Progenitor cell of endocrine pancreas (in vitro differentiated cells): ENCODE results near the gene PADI3. TPM values are rescaled to one million over a fixed set of nuclear protein-coding genes. Genes with fewer than 3 reads are reported as not detected.

Experiments used
- DNase-seq: peaks from one replicate; pipeline ENCODE4 v3.0.0; 2021; ENCODE audit warnings: low spot score; ENCODE audit not compliant: unreplicated experiment
- H3K27ac Mint-ChIP-seq: 2 replicates; pipeline ENCODE4 v1.8.0; 2021; ENCODE audit warnings: mild to moderate bottlenecking, moderate library complexity, mixed read lengths
- H3K27me3 Mint-ChIP-seq: 2 replicates; pipeline ENCODE4 v1.8.0; 2021; ENCODE audit warnings: mixed read lengths
- H3K36me3 Mint-ChIP-seq: 2 replicates; pipeline ENCODE4 v1.8.0; 2022; ENCODE audit warnings: mixed read lengths; ENCODE audit not compliant: insufficient read depth
- H3K4me1 Mint-ChIP-seq: 2 replicates; pipeline ENCODE4 v1.8.0; 2021; ENCODE audit warnings: low read depth, mixed read lengths
- H3K4me3 Mint-ChIP-seq: 2 replicates; pipeline ENCODE4 v1.8.0; 2021; ENCODE audit warnings: low read depth, mild to moderate bottlenecking, moderate library complexity, mixed read lengths
- H3K9me3 Mint-ChIP-seq: 2 replicates; pipeline ENCODE4 v1.8.0; 2021; ENCODE audit warnings: low read depth, mixed read lengths
- CTCF ChIP-seq: fragments of 200-600 bp; sonication (generic); IDR thresholded peaks from one replicate; pipeline ENCODE4 v1.5.0; 2021; ENCODE audit warnings: antibody characterized with exemption, mild to moderate bottlenecking; ENCODE audit not compliant: unreplicated experiment
- total RNA-seq: library from RNA; stranded (reverse); gene quantifications from 2 replicates; pipeline ENCODE4 v1.2.1, GENCODE V29; 2021

The PADI3 gene
- total RNA-seq, 1 donor from 2014 or later, result not detected

- H3K27me3 Mint-ChIP-seq, result peaks cover 8% of the 10 kb centered on the region
- DNase-seq, result no peak
- no peak overlapping the region for H3K27ac Mint-ChIP-seq
- peaks cover 5% of the 10 kb centered on the region for H3K9me3 Mint-ChIP-seq
- no peaks in the 10 kb centered on the region for H3K4me1 Mint-ChIP-seq
- TF ChIP-seq CTCF, result no peak
- H3K4me3 Mint-ChIP-seq, result no peak overlapping the region
- H3K36me3 Mint-ChIP-seq, result no peaks in the 10 kb centered on the region
Measured at GRCh38 chr1:17258116-17258757, 9.3 kb downstream of the PADI3 start.

GRCh38 chr1:17258758-17259130, 9.8 kb downstream of the PADI3 start:
- no peak for TF ChIP-seq CTCF
- peaks cover 8% of the 10 kb centered on the region for H3K27me3 Mint-ChIP-seq
- no peaks in the 10 kb centered on the region for H3K4me1 Mint-ChIP-seq
- peaks cover 8% of the 10 kb centered on the region for H3K9me3 Mint-ChIP-seq
- no peak overlapping the region for H3K27ac Mint-ChIP-seq
- H3K4me3 Mint-ChIP-seq, result no peak overlapping the region
- DNase-seq, result no peak
- no peaks in the 10 kb centered on the region for H3K36me3 Mint-ChIP-seq

- no peak for DNase-seq
- no peak for TF ChIP-seq CTCF
- Mint-ChIP-seq H3K9me3 (peaks cover 8% of the 10 kb centered on the region), H3K27me3 (peaks cover 8% of the 10 kb centered on the region), H3K4me1 (no peaks in the 10 kb centered on the region), H3K27ac (no peak overlapping the region), H3K4me3 (no peak overlapping the region), H3K36me3 (no peaks in the 10 kb centered on the region)
Measured at GRCh38 chr1:17259233-17259873, 10.5 kb downstream of the PADI3 start.

- Mint-ChIP-seq H3K9me3 (peaks cover 8% of the 10 kb centered on the region), H3K4me1 (no peaks in the 10 kb centered on the region), H3K27me3 (peaks cover 8% of the 10 kb centered on the region), H3K4me3 (no peak overlapping the region), H3K36me3 (no peaks in the 10 kb centered on the region), H3K27ac (no peak overlapping the region)
- DNase-seq, result no peak
- TF ChIP-seq CTCF, result no peak
Measured at GRCh38 chr1:17260264-17260663, 11.4 kb downstream of the PADI3 start.

- no peak for DNase-seq
- no peak for TF ChIP-seq CTCF
- Mint-ChIP-seq H3K9me3 (peaks cover 8% of the 10 kb centered on the region), H3K36me3 (no peaks in the 10 kb centered on the region), H3K4me1 (no peaks in the 10 kb centered on the region), H3K27ac (no peak overlapping the region), H3K4me3 (no peak overlapping the region), H3K27me3 (peaks cover 5% of the 10 kb centered on the region)
Measured at GRCh38 chr1:17260738-17261137, 11.8 kb downstream of the PADI3 start.
